ENCODE results near the gene SLC16A2.
"Not testable (repeated sequence)": the region's sequence is repeated elsewhere in the genome, so short reads cannot be mapped to it uniquely, and the experiment has no call there.

The SLC16A2 gene

GRCh38 chrX:74448669-74449068 lies 27.4 kb downstream of the SLC16A2 start:
- no peak for DNase-seq

- DNase-seq: peak; percentile 16
Observed at GRCh38 chrX:74449322-74449936, 28.1 kb downstream of the SLC16A2 start.

- DNase-seq: no peak
Observed at GRCh38 chrX:74449937-74450330, 28.6 kb downstream of the SLC16A2 start.

- no peak for DNase-seq
Observed at GRCh38 chrX:74450803-74451449, 29.6 kb downstream of the SLC16A2 start.

- DNase-seq: no peak
Observed at GRCh38 chrX:74451450-74452198, 30.3 kb downstream of the SLC16A2 start.

GRCh38 chrX:74452199-74452481 lies 30.8 kb downstream of the SLC16A2 start:
- DNase-seq: no peak

- no peak for DNase-seq
Observed at GRCh38 chrX:74453178-74453577, 31.9 kb downstream of the SLC16A2 start.

- DNase-seq: not testable (repeated sequence)
Observed at GRCh38 chrX:74454233-74454632, 32.9 kb downstream of the SLC16A2 start.

- no peak for DNase-seq
Observed at GRCh38 chrX:74458736-74459135, 37.4 kb downstream of the SLC16A2 start.

- no peak for DNase-seq
Observed at GRCh38 chrX:74461384-74461783, 40.1 kb downstream of the SLC16A2 start.

GRCh38 chrX:74464722-74465121 lies 43.4 kb downstream of the SLC16A2 start:
- no peak for DNase-seq

GRCh38 chrX:74465424-74465823 lies 44.1 kb downstream of the SLC16A2 start:
- DNase-seq: no peak

GRCh38 chrX:74467656-74468055 lies 46.4 kb downstream of the SLC16A2 start:
- no peak for DNase-seq

- not testable (repeated sequence) for DNase-seq
Observed at GRCh38 chrX:74473116-74473515, 51.8 kb downstream of the SLC16A2 start.

- DNase-seq: no peak
Observed at GRCh38 chrX:74490247-74490646, 69.0 kb downstream of the SLC16A2 start.

- peak; percentile 12 for DNase-seq
Observed at GRCh38 chrX:74492720-74493201, 71.5 kb downstream of the SLC16A2 start.

- no peak for DNase-seq
Observed at GRCh38 chrX:74493806-74494205, 72.5 kb downstream of the SLC16A2 start.

- no peak for DNase-seq
Observed at GRCh38 chrX:74498924-74499323, 77.6 kb downstream of the SLC16A2 start.

- no peak for DNase-seq
Observed at GRCh38 chrX:74500067-74500466, 78.8 kb downstream of the SLC16A2 start.

- no peak for DNase-seq
Observed at GRCh38 chrX:74500555-74500954, 79.3 kb downstream of the SLC16A2 start.

- DNase-seq: no peak
Observed at GRCh38 chrX:74505437-74505836, 84.1 kb downstream of the SLC16A2 start.

- DNase-seq: no peak
Observed at GRCh38 chrX:74506317-74507115, 85.2 kb downstream of the SLC16A2 start.

GRCh38 chrX:74507191-74507590 lies 85.9 kb downstream of the SLC16A2 start:
- no peak for DNase-seq
